ENCODE measurements around the gene PKNOX2.

The PKNOX2 gene

GRCh38 chr11:125317416-125317815 is 152.9 kb downstream of the PKNOX2 start:
- no peak for DNase-seq

DNA sequence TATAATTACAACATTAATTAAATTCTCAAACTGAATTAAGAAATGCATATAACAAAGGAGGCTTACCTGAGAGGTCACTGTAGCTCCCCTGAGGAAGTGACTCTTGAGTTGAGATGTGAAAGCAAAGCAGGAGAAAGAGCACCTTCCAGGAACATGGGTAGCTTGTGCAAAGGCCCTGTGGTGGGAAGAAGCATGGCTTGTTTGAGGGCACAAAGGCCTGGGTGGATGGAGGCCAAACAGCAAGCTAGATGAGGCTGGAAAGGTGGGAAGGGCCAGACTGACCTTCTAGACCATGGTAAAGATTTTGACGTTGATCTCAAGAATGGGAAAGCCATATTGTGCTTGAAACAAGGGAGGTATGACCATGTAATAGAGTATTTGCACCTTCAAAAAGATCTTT is 155.1 kb downstream of the PKNOX2 start:
- no peak for DNase-seq

- no peak for DNase-seq
Observed at GRCh38 chr11:125320347-125321076, 156.0 kb downstream of the PKNOX2 start.

- no peak for DNase-seq
Observed at GRCh38 chr11:125322289-125322688, 157.7 kb downstream of the PKNOX2 start.

DNA sequence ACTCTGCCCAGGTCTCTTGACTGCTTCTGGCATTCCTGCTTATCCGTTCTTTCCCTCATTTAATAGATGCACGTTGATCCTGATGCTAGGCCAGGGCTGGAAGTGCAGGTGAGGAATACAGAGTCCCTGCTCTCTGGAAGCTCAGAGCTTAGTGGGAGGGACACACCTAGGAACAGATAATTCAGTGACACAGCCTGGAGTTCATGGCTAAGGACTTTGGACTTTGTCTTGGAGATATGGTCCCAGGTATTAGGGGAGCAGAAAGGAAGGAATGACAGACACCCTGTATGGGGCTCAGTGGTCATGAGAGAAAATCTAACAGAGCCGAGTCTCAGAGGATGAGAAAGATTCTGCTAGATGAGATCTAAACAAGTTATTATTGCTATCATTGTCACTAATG is 160.6 kb downstream of the PKNOX2 start:
- no peak for DNase-seq

DNA sequence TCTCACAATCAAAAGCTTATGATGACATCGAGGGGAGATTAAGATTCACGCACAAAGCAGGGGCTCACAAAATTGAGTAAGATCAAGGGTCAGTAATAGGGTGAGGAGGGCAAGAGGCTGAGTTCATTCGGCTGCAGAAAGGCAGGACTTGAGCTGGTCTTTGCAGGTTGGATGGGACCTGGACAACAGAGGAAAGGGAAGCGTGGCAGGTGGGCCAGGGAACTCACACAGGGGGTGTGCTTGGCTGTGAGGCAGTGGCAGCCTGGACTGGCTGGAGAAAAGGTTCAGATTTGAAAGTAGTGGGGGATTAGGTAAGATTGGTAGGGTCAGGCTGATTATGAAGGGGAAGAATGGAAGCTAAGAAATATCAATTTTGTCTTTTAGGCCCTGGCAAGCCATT is 161.6 kb downstream of the PKNOX2 start:
- DNase-seq, result no peak

DNA sequence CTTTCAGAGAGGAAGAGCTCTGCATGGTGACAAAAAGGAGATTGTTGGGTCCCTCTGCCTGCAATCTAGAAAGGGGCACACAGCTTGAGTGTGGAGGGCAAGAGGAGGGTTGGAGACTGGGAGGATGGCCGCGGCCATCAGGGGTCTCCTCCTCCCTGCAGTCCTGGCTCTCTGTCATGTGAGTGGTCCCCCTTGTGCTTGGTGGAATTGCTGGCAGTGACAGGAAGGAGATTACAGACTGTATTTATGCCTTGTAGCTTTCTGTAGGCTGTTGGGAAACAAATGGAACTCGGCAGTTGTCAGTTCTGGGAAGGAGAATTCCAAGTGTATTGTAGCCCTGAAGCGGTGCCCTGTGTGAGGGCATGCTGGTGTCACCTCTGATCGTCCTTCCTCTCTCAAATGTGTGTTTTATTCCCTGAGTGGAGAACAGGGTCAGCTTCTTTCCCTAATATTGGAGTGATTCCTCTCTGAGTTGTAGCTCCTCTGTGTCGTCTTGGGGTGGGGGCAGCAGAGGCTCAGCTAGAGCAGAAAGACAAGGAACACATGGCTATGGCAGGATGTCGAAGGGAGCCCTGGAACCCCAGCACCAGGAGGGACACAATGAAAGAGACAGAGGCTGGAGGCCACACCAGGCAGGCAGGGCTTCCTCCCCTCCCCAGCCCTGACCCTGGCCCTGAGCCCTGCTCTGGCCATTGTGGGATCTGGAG is 163.1 kb downstream of the PKNOX2 start:
- no peak for DNase-seq

GRCh38 chr11:125328225-125328580 is 163.7 kb downstream of the PKNOX2 start:
- no peak for DNase-seq

- no peak for DNase-seq
Observed at GRCh38 chr11:125329786-125330185, 165.2 kb downstream of the PKNOX2 start.

- DNase-seq, result no peak
Observed at GRCh38 chr11:125330462-125331325, 166.1 kb downstream of the PKNOX2 start.

GRCh38 chr11:125331357-125332035 is 166.9 kb downstream of the PKNOX2 start:
- DNase-seq, result no peak

DNA sequence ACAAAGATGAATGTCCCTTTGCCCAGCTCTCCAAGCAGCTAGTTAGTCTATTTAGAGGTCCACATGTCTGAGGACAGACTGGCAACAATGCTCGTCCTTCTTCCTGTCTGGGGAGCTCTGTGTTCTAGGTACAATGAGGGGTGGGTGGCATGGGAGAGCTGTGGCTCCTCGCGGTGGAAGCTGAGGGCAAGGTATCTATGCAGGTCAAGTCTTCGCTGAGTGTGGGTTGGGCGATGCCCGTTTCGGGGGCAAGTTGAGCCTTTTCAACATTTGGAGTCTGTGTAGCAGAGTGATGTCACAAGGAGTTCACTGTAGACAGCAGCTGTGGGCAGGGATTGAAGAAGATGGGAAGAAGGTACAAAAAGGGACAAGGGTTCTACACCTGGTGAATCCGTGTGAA is 168.3 kb downstream of the PKNOX2 start:
- DNase-seq, result no peak

- DNase-seq, result no peak
Observed at GRCh38 chr11:125333354-125334073, 169.0 kb downstream of the PKNOX2 start.

DNA sequence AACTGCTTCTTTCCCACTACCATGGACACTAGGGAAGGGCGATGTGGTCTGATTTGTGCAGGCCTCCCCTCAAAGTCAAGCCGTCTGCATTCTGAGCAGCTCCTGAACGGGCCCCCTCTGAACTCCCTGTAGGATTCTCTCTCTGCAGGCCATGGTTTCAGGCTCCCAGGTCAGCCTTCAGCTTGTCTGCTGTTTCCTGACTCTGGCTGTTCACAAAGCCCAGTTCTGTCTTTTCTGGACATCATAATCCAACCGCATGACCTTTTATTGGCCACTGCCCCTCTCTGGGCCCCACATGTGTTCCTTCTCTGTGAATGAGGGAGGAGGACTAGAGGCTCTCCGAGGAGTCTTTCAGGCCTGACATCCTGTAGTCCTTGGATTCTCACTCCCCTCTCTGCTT is 170.6 kb downstream of the PKNOX2 start:
- no peak for DNase-seq

DNA sequence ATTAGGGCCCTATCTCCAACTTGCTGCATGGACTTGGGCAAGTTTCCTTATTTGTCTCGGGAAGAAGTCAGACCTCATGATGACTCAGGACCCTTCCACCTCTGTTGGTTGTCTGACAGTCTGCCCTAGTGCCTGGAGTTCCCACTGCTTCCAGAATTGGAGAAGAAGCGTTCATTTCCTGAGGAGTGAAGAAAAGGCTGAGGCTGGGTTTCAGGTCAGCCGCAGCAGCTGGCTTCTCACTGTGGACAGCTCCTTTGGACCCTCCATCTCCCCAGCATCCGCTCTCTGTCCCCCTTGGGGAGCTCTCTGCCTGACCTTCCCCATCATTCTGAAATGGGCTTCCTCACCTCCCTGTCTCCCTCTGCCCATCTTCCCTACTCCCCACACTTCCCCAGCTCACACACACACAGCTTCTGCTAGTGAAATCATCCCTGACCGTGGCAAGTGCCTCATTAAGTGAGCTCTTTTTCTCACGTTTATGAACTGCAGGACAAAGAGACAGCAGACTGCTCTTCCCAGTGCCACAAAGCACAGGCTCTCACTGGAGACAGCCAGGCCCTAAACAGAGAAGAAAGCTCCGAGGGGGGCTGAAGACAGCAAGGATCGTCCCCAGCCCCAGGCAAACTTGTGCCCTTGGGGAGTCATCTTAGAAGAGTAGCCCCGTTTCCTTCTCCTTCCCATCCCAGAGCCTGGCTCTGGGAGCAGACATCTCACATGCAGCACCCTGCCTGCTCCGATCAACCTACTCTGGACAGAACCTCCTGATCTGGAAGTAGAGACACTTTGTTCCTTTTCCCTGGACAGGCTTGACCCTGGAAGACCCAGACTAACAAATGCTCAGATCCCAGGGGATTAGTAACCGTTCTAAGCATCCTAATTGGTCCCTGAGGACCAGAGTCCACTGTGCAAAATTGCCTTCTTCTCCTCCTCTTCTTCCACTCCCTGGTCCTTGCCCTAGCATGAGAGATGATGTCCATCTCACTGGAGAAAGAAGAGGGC is 173.6 kb downstream of the PKNOX2 start:
- DNase-seq, result no peak

DNA sequence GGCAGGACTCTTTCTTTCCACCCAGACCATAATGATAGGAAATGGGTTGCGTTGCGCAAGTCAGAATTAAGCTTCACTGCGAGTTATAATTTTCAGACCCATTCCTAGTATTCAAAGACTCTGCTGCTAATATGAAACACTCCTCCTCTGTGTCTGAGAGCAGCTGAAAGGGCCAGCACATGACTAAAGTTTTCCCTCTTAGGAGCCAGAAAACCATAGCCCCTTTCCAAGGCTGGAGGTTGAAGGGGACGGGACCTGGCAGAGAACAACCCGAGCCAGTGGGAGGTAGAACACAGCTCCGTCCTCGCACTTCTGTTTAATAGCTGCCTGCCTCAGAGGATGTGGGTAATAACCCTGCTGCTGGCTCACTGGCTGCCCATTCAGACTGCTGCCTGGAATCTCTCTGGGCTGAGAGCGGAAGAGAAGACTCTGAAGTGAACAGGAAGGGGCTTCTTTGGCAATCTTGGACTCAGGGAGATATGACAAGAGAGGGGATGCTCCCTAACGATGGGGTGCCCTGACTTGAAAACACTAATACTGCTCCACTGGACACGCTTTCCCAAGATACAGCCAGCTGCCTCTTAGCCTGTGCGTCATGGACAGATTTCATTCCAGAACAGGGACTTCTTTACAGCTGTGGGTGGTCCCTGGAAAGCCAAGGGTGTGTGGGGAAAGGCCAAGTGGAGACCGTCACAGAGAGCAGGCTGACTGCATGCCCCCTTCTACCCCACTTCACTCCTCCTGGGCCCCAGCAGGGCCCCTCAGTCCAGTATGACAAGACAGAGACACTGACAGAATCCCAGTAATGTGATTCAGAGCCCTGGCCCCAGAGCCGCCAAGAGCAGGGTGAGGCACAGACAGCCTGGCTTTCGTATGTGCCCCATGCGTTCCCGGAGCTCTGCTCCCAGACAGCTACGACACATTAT is 174.6 kb downstream of the PKNOX2 start:
- no peak for DNase-seq

GRCh38 chr11:125341676-125342075 is 177.1 kb downstream of the PKNOX2 start:
- DNase-seq, result no peak

- DNase-seq, result no peak
Observed at GRCh38 chr11:125342281-125342930, 177.9 kb downstream of the PKNOX2 start.

- DNase-seq, result no peak
Observed at GRCh38 chr11:125343086-125343717, 178.7 kb downstream of the PKNOX2 start.

Data from activated naive CD4-positive, alpha-beta T cell (primary cell).